HFFc6 (cell line): ENCODE results near the gene NUP210. TPM values are rescaled to one million over a fixed set of nuclear protein-coding genes. Genes with fewer than 3 reads are reported as not detected.
A peak's percentile ranks its signal among the peaks of the same experiment; 100 is the strongest.

ENCODE experiments used
- DNase-seq: peaks from one replicate; pipeline ENCODE4 v3.0.0-alpha.2; 2018
- H3K27ac Mint-ChIP-seq: 2 replicates; pipeline ENCODE4 v1.8.0; 2020; ENCODE audit warnings: mild to moderate bottlenecking, mixed read lengths
- H3K27me3 Mint-ChIP-seq: 2 replicates; pipeline ENCODE4 v1.8.0; 2021; ENCODE audit warnings: mild to moderate bottlenecking, moderate library complexity, mixed read lengths; ENCODE audit not compliant: insufficient read depth
- H3K36me3 Mint-ChIP-seq: 2 replicates; pipeline ENCODE4 v1.8.0; 2021; ENCODE audit warnings: low read depth, mixed read lengths
- H3K4me1 Mint-ChIP-seq: 2 replicates; pipeline ENCODE4 v1.8.0; 2020; ENCODE audit warnings: low read depth, mixed read lengths
- H3K4me3 Mint-ChIP-seq: 2 replicates; pipeline ENCODE4 v1.8.0; 2020; ENCODE audit warnings: mild to moderate bottlenecking, moderate library complexity, mixed read lengths
- H3K9me3 Mint-ChIP-seq: 2 replicates; pipeline ENCODE4 v1.8.0; 2020; ENCODE audit warnings: mild to moderate bottlenecking, mixed read lengths
- total RNA-seq, 6 experiments: library from RNA; stranded (reverse); fragmentation: NEBNext Ultra II Directional; extraction: Animal tissue kit (Norgen Biotek cat#: 25700); gene quantifications; 2 replicates in 1 of 6; 3 replicates in 5 of 6; pipeline ENCODE4 v1.2.3, GENCODE V29; 2021
- TF ChIP-seq, protein P1 (sequence below): fragments of 200-600 bp; sonication (generic); IDR thresholded peaks from 2 replicates; pipeline ENCODE4 v1.5.0; 2021; ENCODE audit warnings: antibody characterized with exemption, mild to moderate bottlenecking

The NUP210 gene
- total RNA-seq, 6 experiments from 2014 or later = 0.33 to 3.4 (median 3.1) TPM

DNA sequence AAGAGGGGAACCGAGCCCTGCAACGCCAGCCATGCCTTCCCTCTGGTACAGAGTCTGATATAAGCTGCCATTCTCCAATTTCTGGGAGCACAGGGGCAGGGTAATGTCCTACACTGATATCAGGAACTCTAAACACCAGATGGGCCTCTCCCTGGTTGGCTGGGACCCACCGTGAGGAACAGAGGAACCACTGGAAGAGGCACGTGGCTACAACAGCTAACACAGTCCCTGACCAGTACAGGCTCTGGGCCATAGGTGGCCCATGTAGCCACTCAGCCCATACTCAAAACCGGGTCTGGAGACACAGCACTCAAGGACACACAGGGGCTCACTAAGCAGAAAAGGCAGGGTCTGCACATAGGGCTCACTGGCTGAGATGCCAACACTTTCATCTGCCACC, 13.9 kb downstream of the NUP210 start:
- Mint-ChIP-seq H3K4me1 (0 out of 2 replicates have a peak, but pooled peaks cover 6% of the 10 kb centered on the region), H3K36me3 (no peaks in the 10 kb centered on the region), H3K27ac (no peak overlapping the region), H3K9me3 (peaks cover 20% of the 10 kb centered on the region), H3K4me3 (no peak overlapping the region), H3K27me3 (peaks cover 17% of the 10 kb centered on the region)
- TF ChIP-seq, protein P1, sequence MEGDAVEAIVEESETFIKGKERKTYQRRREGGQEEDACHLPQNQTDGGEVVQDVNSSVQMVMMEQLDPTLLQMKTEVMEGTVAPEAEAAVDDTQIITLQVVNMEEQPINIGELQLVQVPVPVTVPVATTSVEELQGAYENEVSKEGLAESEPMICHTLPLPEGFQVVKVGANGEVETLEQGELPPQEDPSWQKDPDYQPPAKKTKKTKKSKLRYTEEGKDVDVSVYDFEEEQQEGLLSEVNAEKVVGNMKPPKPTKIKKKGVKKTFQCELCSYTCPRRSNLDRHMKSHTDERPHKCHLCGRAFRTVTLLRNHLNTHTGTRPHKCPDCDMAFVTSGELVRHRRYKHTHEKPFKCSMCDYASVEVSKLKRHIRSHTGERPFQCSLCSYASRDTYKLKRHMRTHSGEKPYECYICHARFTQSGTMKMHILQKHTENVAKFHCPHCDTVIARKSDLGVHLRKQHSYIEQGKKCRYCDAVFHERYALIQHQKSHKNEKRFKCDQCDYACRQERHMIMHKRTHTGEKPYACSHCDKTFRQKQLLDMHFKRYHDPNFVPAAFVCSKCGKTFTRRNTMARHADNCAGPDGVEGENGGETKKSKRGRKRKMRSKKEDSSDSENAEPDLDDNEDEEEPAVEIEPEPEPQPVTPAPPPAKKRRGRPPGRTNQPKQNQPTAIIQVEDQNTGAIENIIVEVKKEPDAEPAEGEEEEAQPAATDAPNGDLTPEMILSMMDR = no peak
- DNase-seq = no peak

DNA sequence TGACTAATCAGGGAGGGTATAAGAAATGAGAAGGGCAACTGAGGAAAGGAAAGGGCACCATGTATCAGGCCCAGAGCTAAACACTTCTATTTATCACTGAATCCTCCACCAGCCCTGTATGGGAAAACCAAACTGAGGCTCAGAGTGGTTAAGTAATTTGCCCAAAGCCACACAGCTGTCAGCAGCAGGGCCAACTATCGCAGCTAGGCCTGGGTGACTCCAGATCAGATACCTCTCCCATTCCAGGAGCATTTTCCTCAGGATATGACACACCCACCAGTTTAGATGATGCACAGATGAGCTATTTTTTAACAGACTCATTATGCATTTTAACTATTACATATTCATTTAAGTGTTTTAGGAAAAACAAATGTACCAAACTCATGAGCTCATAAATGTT, 14.5 kb downstream of the NUP210 start:
- TF ChIP-seq, protein P1 = no peak
- Mint-ChIP-seq H3K27ac (no peak overlapping the region), H3K9me3 (peaks cover 20% of the 10 kb centered on the region), H3K4me1 (0 out of 2 replicates have a peak, but pooled peaks cover 6% of the 10 kb centered on the region), H3K4me3 (no peak overlapping the region), H3K27me3 (peaks cover 17% of the 10 kb centered on the region), H3K36me3 (no peaks in the 10 kb centered on the region)
- peak; percentile 9 for DNase-seq

- peaks cover 20% of the 10 kb centered on the region for H3K9me3 Mint-ChIP-seq
- H3K4me3 Mint-ChIP-seq = no peak overlapping the region
- H3K27ac Mint-ChIP-seq = no peak overlapping the region
- no peaks in the 10 kb centered on the region for H3K36me3 Mint-ChIP-seq
- H3K4me1 Mint-ChIP-seq = 0 out of 2 replicates have a peak, but pooled peaks cover 6% of the 10 kb centered on the region
- TF ChIP-seq, protein P1 = no peak
- no peak for DNase-seq
- peaks cover 17% of the 10 kb centered on the region for H3K27me3 Mint-ChIP-seq
Observed at GRCh38 chr3:13404626-13405452, 15.3 kb downstream of the NUP210 start.

DNA sequence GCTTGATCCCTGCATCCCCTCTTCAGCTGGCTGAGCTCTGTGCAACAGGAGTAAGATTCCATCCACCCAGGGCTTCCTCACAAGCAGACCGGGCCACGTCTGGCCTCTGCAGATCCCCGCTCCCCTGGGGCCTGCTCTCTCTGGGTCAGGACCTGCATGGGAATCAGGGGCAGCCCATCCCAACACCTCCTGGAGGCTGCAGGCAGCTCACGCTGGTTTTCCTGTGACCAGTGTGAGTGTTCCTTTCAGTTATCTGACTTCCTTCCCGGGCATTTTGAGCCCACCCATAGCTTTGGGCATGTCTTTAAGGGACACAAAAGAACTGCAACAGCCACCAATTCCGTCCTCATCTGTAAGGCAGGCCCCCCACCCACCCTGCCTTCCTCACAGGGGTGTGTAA, 16.3 kb downstream of the NUP210 start:
- Mint-ChIP-seq H3K27me3 (peaks cover 18% of the 10 kb centered on the region), H3K4me3 (no peak overlapping the region), H3K4me1 (0 out of 2 replicates have a peak, but pooled peaks cover 6% of the 10 kb centered on the region), H3K9me3 (peaks cover 13% of the 10 kb centered on the region), H3K27ac (no peak overlapping the region), H3K36me3 (no peaks in the 10 kb centered on the region)
- TF ChIP-seq, protein P1 = no peak
- DNase-seq = no peak

- Mint-ChIP-seq H3K27ac (no peak overlapping the region), H3K4me3 (no peak overlapping the region), H3K36me3 (no peaks in the 10 kb centered on the region), H3K9me3 (peaks cover 10% of the 10 kb centered on the region), H3K4me1 (0 out of 2 replicates have a peak, but pooled peaks cover 6% of the 10 kb centered on the region), H3K27me3 (peaks cover 17% of the 10 kb centered on the region)
- TF ChIP-seq, protein P1 = no peak
- no peak for DNase-seq
Observed at GRCh38 chr3:13403213-13403819, 16.8 kb downstream of the NUP210 start.
